B cell (primary cell): Measurements from ENCODE around the gene ABCG1. TPM values are rescaled to one million over a fixed set of nuclear protein-coding genes. Genes with fewer than 3 reads are reported as not detected.

Source experiments
- ATAC-seq: fragments of 200-7000 bp; cut with Tn5 transposase; one replicate; pipeline ENCODE4 v1.10.0; 2021; ENCODE audit warnings: low read depth, mild to moderate bottlenecking, moderate number of reproducible peaks, moderate library complexity
- CTCF ChIA-PET: fragments of 350-600 bp; sonication (Branson Sonifier 250); formaldehyde crosslinking; loops from one replicate; lab custom pipeline; 2021; ENCODE audit warnings: antibody characterized with exemption, inconsistent platforms; lab: Charles Lee
- POLR2A ChIA-PET: fragments of 350-600 bp; sonication (Branson Sonifier 250); formaldehyde crosslinking; loops from one replicate; lab custom pipeline; 2021; ENCODE audit warnings: antibody characterized with exemption; lab: Charles Lee
- DNase-seq: peaks from one replicate; pipeline ENCODE4 v3.0.0; 2013
- H2AFZ ChIP-seq: 2 replicates; pipeline ENCODE4 v1.6.1; 2012; ENCODE audit warnings: mild to moderate bottlenecking, low read depth, low read length; ENCODE audit not compliant: insufficient read depth, poor library complexity, severe bottlenecking
- H3K27ac ChIP-seq, 2 donors: 1 replicate in 1 of 2; 2 replicates in 1 of 2; pipeline ENCODE4 v1.5.1; 2012 to 2013; ENCODE audit warnings: low read length in 2 of 2, mild to moderate bottlenecking in 2 of 2, moderate library complexity in 1 of 2
- H3K27me3 ChIP-seq, 4 experiments: fragments of 200-600 bp in 1 of 4; sonication (generic) in 1 of 4; replicated peaks in 1 of 4; 1 replicate in 2 of 4; 2 replicates in 2 of 4; pipeline versions ENCODE4 v1.6.1 to v1.7.0; 2013 to 2016; ENCODE audit warnings: low read length in 3 of 4, mild to moderate bottlenecking in 2 of 4, mixed read lengths in 1 of 4, moderate library complexity in 1 of 4; ENCODE audit not compliant: insufficient read depth in 4 of 4, control insufficient read depth in 3 of 4; ENCODE audit errors: control extremely low read depth in 1 of 4
- H3K36me3 ChIP-seq, 2 experiments: replicated peaks in 1 of 2; 1 replicate in 1 of 2; 2 replicates in 1 of 2; pipeline versions ENCODE4 v1.6.1 to v1.7.1; 2013; ENCODE audit warnings: low read length in 1 of 2; ENCODE audit not compliant: insufficient read depth in 2 of 2, control insufficient read depth in 1 of 2; ENCODE audit errors: control extremely low read depth in 1 of 2, extremely low read depth in 1 of 2
- H3K4me1 ChIP-seq, 2 donors: fragments of 200-600 bp in 1 of 2; sonication (generic) in 1 of 2; 1 replicate in 1 of 2; 2 replicates in 1 of 2; pipeline versions ENCODE4 v1.5.1 to v1.6.1; 2013 to 2017; ENCODE audit warnings: low read length in 2 of 2; ENCODE audit not compliant: control insufficient read depth in 2 of 2, insufficient read depth in 2 of 2
- H3K4me2 ChIP-seq: replicated peaks from 2 replicates; pipeline ENCODE3; 2012; ENCODE audit warnings: mild to moderate bottlenecking, low read depth, low read length; ENCODE audit not compliant: poor library complexity, severe bottlenecking
- H3K4me3 ChIP-seq, 5 experiments: fragments of 200-600 bp in 1 of 5; sonication (generic) in 1 of 5; 1 replicate in 3 of 5; 2 replicates in 2 of 5; pipeline versions ENCODE4 v1.5.1 to v1.7.0; 2011 to 2016; ENCODE audit warnings: low read length in 4 of 5, mild to moderate bottlenecking in 4 of 5, low read depth in 2 of 5, control low read depth in 1 of 5, moderate library complexity in 1 of 5; ENCODE audit not compliant: insufficient read depth in 1 of 5; ENCODE audit errors: control extremely low read depth in 1 of 5, extremely low read depth in 1 of 5
- H3K79me2 ChIP-seq: fragments of 200-600 bp; sonication (generic); one replicate; pipeline ENCODE4 v1.6.0; 2016; ENCODE audit warnings: low read length; ENCODE audit not compliant: control insufficient read depth, insufficient read depth
- H3K9ac ChIP-seq: fragments of 200-600 bp; sonication (generic); 2 replicates; pipeline ENCODE4 v1.6.1; 2017; ENCODE audit warnings: mild to moderate bottlenecking, low read length, moderate library complexity
- H3K9me3 ChIP-seq, 3 donors: one replicate each; pipeline versions ENCODE4 v1.6.1 to v1.7.1; 2013; ENCODE audit warnings: low read length in 2 of 3; ENCODE audit not compliant: control insufficient read depth in 2 of 3, insufficient read depth in 1 of 3; ENCODE audit errors: control extremely low read depth in 1 of 3
- H4K20me1 ChIP-seq: 2 replicates; pipeline ENCODE4 v1.6.0; 2012; ENCODE audit warnings: mild to moderate bottlenecking, low read length; ENCODE audit not compliant: insufficient read depth, control insufficient read depth, poor library complexity, severe bottlenecking
- H3K27ac Mint-ChIP-seq: one replicate; pipeline ENCODE4 v1.8.0; 2021; ENCODE audit warnings: mixed read lengths
- H3K27me3 Mint-ChIP-seq: one replicate; pipeline ENCODE4 v1.8.0; 2021; ENCODE audit warnings: mixed read lengths
- H3K4me1 Mint-ChIP-seq: one replicate; pipeline ENCODE4 v1.8.0; 2021; ENCODE audit warnings: mixed read lengths
- H3K4me3 Mint-ChIP-seq: one replicate; pipeline ENCODE4 v1.8.0; 2021; ENCODE audit warnings: mixed read lengths
- H3K9me3 Mint-ChIP-seq: one replicate; pipeline ENCODE4 v1.8.0; 2022; ENCODE audit warnings: mixed read lengths; ENCODE audit not compliant: insufficient read depth
- EZH2 ChIP-seq: IDR thresholded peaks from 2 replicates; pipeline ENCODE4 v1.6.1; 2012; ENCODE audit warnings: borderline replicate concordance, low read depth, mild to moderate bottlenecking, moderate library complexity, low read length; ENCODE audit not compliant: insufficient read depth, poor library complexity, severe bottlenecking
- WGBS: methylation state at CpG from one replicate; pipeline ENCODE4 v1.1.5; 2013; ENCODE audit warnings: missing lambda C conversion rate; ENCODE audit not compliant: insufficient coverage; 5-methylcytosine and 5-hydroxymethylcytosine counted together
- intact Hi-C: fragments of 100-400 bp; cut with micrococcal nuclease; formaldehyde crosslinking; loops from one replicate; pipeline ENCODE4 v1.10.0; 2022
- polyA plus RNA-seq: library from polyadenylated mRNA; depleted of rRNA; stranded (reverse); fragments of >200 nt; gene quantifications from 2 replicates; pipeline ENCODE4 v1.2.3, GENCODE V29; 2012
- total RNA-seq, 2 donors: library from RNA; stranded (reverse); fragments of 120-200 nt in 1 of 2; gene quantifications; 1 replicate in 1 of 2; 2 replicates in 1 of 2; pipeline versions ENCODE4 v1.2.3 to v1.2.4, GENCODE V29; 2013 to 2022
- TF ChIP-seq, protein P1 (sequence below): fragments of 200-600 bp; IDR thresholded peaks from one replicate; pipeline ENCODE4 v1.8.0; 2022; ENCODE audit warnings: antibody characterized with exemption, mild to moderate bottlenecking

The ABCG1 gene
- total and polyA plus RNA-seq, 2 donors (not counting 1 experiment from before 2014, with no cell fraction given), result 8.7 to 27.5 TPM

GRCh38 chr21:42212266-42212665 lies 6.7 kb upstream of the ABCG1 start:
- Histone ChIP-seq H2AFZ (no peak overlapping the region), H3K4me1 (no peaks in the 10 kb centered on the region), H3K4me2 (no peak overlapping the region), H3K27me3 (no peaks in the 10 kb centered on the region), H3K4me3 (no peak overlapping the region), H3K27ac (no peak overlapping the region), H3K9ac (no peak overlapping the region), H3K9me3 (peaks cover 0 to 20% (median 3%) of the 10 kb centered on the region in 3 donors), H3K36me3 (no peaks in the 10 kb centered on the region), H3K79me2 (no peaks in the 10 kb centered on the region), H4K20me1 (no peaks in the 10 kb centered on the region)
- POLR2A ChIA-PET, result no interaction called here
- Mint-ChIP-seq H3K4me1 (peaks cover under 1% of the 10 kb centered on the region), H3K27ac (no peak overlapping the region), H3K27me3 (no peaks in the 10 kb centered on the region), H3K4me3 (no peak overlapping the region), H3K9me3 (no peaks in the 10 kb centered on the region)
- ATAC-seq (no peak), DNase-seq (no peak)
- intact Hi-C loops, result no loop called here
- CTCF ChIA-PET, result no interaction called here
- 90% methylated on average over 3 of the region's 3 CpGs for WGBS
- no peak for TF ChIP-seq EZH2
- TF ChIP-seq, protein P1, sequence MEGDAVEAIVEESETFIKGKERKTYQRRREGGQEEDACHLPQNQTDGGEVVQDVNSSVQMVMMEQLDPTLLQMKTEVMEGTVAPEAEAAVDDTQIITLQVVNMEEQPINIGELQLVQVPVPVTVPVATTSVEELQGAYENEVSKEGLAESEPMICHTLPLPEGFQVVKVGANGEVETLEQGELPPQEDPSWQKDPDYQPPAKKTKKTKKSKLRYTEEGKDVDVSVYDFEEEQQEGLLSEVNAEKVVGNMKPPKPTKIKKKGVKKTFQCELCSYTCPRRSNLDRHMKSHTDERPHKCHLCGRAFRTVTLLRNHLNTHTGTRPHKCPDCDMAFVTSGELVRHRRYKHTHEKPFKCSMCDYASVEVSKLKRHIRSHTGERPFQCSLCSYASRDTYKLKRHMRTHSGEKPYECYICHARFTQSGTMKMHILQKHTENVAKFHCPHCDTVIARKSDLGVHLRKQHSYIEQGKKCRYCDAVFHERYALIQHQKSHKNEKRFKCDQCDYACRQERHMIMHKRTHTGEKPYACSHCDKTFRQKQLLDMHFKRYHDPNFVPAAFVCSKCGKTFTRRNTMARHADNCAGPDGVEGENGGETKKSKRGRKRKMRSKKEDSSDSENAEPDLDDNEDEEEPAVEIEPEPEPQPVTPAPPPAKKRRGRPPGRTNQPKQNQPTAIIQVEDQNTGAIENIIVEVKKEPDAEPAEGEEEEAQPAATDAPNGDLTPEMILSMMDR, result no peak

DNA sequence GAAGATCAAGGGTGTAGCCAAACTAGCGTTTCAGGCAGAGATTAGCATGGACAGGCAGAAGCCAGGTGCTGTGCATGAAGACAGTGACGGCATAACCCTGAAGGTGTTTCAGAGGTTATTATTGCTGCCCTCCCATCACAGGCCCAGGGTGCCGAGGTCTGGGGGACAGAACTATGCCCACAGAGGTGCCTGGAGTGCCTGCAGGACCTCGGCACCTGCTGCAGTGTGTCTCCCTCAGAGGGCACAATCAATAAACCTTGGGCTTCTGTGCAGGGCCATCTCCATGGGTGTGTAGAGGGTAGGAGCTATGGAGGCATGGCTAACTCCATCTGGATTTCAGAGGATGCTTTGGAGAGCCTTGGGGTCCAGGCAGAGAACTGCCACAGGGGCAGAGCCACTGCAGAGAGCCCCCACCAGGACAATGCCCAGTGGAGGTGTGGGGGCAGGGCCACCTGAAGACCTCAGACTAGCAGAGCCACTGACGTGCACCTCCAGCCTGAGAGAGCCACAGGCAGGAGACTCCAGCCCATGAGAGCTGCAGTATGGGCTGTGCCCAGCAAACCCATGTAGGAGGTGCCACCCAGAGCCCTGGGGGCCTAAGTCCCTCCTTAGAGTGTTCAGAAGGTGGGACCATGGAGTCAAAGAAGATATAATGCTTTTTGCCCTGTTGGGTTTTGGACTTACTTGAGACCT lies 5.7 kb upstream of the ABCG1 start:
- no peak overlapping the region for H3K4me3 Mint-ChIP-seq
- H2AFZ ChIP-seq, result no peak overlapping the region
- H3K4me1 ChIP-seq, result peaks cover 5% of the 10 kb centered on the region in 2 donors
- ChIA-PET CTCF (no interaction called here), POLR2A (no interaction called here)
- peaks cover 7% of the 10 kb centered on the region for H3K4me1 Mint-ChIP-seq
- no peaks in the 10 kb centered on the region for H3K27me3 ChIP-seq
- 85% methylated on average over 5 of the region's 5 CpGs for WGBS
- no peaks in the 10 kb centered on the region for H3K9me3 Mint-ChIP-seq
- no peak overlapping the region for H3K9ac ChIP-seq
- H3K36me3 ChIP-seq, result no peaks in the 10 kb centered on the region
- no peaks in the 10 kb centered on the region for H3K79me2 ChIP-seq
- no peak for ATAC-seq
- no peak overlapping the region for H3K4me2 ChIP-seq
- no peak for TF ChIP-seq EZH2
- TF ChIP-seq, protein P1, result no peak
- no peak overlapping the region for H3K27ac ChIP-seq
- intact Hi-C loops, result no loop called here
- no peaks in the 10 kb centered on the region for H4K20me1 ChIP-seq
- H3K9me3 ChIP-seq, result peaks cover 0 to 22% (median 3%) of the 10 kb centered on the region in 3 donors
- H3K27me3 Mint-ChIP-seq, result no peaks in the 10 kb centered on the region
- DNase-seq, result no peak
- H3K27ac Mint-ChIP-seq, result no peak overlapping the region
- H3K4me3 ChIP-seq, result no peak overlapping the region
